Omental fat pad (tissue), 4 donors: ENCODE data around the gene PLA2G4B. TPM values are rescaled to one million over a fixed set of nuclear protein-coding genes. Genes with fewer than 3 reads are reported as not detected.

Source experiments
- ATAC-seq: fragments of 150-250 bp; one replicate; pipeline ENCODE4 v1.9.1; 2016; ENCODE audit warnings: mild to moderate bottlenecking, moderate library complexity; ENCODE audit not compliant: low FRiP score
- DNase-seq: peaks from one replicate; pipeline ENCODE4 v3.0.0-alpha.2; 2019; ENCODE audit warnings: low spot score
- CTCF ChIP-seq, 3 donors: fragments of 450-650 bp; IDR thresholded peaks; one replicate each; pipeline ENCODE4 v1.5.1; 2016 to 2017; ENCODE audit warnings: antibody characterized with exemption in 3 of 3, mild to moderate bottlenecking in 3 of 3, moderate library complexity in 2 of 3
- total RNA-seq, 4 donors: library from RNA; depleted of rRNA; stranded (reverse); fragments of >200 nt; gene quantifications; one replicate each; pipeline ENCODE4 v1.1.0, GENCODE V29; 2016

Gene PLA2G4B
- total RNA-seq, 4 donors from 2014 or later = 1.1 to 13.6 (median 2.3) TPM

- ATAC-seq (no peak), DNase-seq (no peak)
- no peak for TF ChIP-seq CTCF (IDR thresholded peaks at IDR 0.05)
Observed at GRCh38 chr15:41885841-41886240, 47.2 kb downstream of the PLA2G4B start.

- DNase-seq = no peak
- ATAC-seq = no peak
- no peak for TF ChIP-seq CTCF (IDR thresholded peaks at IDR 0.05)
Observed at GRCh38 chr15:41886741-41887140, 48.1 kb downstream of the PLA2G4B start.

GRCh38 chr15:41887161-41887560 is 48.5 kb downstream of the PLA2G4B start:
- ATAC-seq = no peak
- DNase-seq = no peak
- no peak for TF ChIP-seq CTCF (IDR thresholded peaks at IDR 0.05)

GRCh38 chr15:41887893-41888292 is 49.2 kb downstream of the PLA2G4B start:
- ATAC-seq (no peak), DNase-seq (no peak)
- TF ChIP-seq CTCF (IDR thresholded peaks at IDR 0.05) = no peak

GRCh38 chr15:41888662-41889253 is 50.1 kb downstream of the PLA2G4B start:
- no peak for ATAC-seq
- no peak for DNase-seq
- no peak for TF ChIP-seq CTCF (IDR thresholded peaks at IDR 0.05)

GRCh38 chr15:41890050-41890690 is 51.5 kb downstream of the PLA2G4B start:
- TF ChIP-seq CTCF (IDR thresholded peaks at IDR 0.05) = no peak
- no peak for DNase-seq
- ATAC-seq = no peak

GRCh38 chr15:41891226-41891625 is 52.6 kb downstream of the PLA2G4B start:
- no peak for DNase-seq
- TF ChIP-seq CTCF (IDR thresholded peaks at IDR 0.05) = no peak
- ATAC-seq = no peak
